Caco-2 (cell line): ENCODE data around the gene ATXN1. TPM values are rescaled to one million over a fixed set of nuclear protein-coding genes. Genes with fewer than 3 reads are reported as not detected.

Source experiments
- BruUV-seq: library from RNA; stranded (reverse); fragments of 400-500 nt; replicated peaks from 2 replicates; lab custom pipeline; 2021; lab: Mats Ljungman, UMichigan
- CTCF ChIA-PET: fragments of 300-600 bp; sonication (Branson Sonifier 250); formaldehyde crosslinking; loops from one replicate; lab custom pipeline; 2022; ENCODE audit warnings: antibody characterized with exemption; lab: Charles Lee
- POLR2A ChIA-PET: fragments of 300-600 bp; sonication (Branson Sonifier 250); formaldehyde crosslinking; loops from one replicate; lab custom pipeline; 2022; ENCODE audit warnings: antibody characterized with exemption; lab: Charles Lee
- DNase-seq, 2 experiments: peaks; one replicate each; pipeline versions ENCODE4 v3.0.0 to v3.0.0-alpha.2; 2020 to 2022
- H3K27me3 ChIP-seq: replicated peaks from 2 replicates; pipeline ENCODE4 v1.6.0; 2011; ENCODE audit warnings: low read length; ENCODE audit not compliant: control insufficient read depth, insufficient read depth
- H3K36me3 ChIP-seq: 2 replicates; pipeline ENCODE4 v1.5.1; 2011; ENCODE audit warnings: low read length; ENCODE audit not compliant: control insufficient read depth, insufficient read depth
- H3K4me1 ChIP-seq: fragments of 250-450 bp; sonication (Bioruptor Pico); 2 replicates; pipeline ENCODE4 v1.5.1; 2020; ENCODE audit warnings: mild to moderate bottlenecking
- H3K4me3 ChIP-seq: 2 replicates; pipeline ENCODE4 v1.5.1; 2011; ENCODE audit warnings: low read depth, mild to moderate bottlenecking, control low read depth, low read length
- H3K9me3 ChIP-seq: fragments of 250-450 bp; sonication (Bioruptor Pico); 2 replicates; pipeline ENCODE4 v1.5.1; 2020; ENCODE audit warnings: mild to moderate bottlenecking, moderate library complexity
- H3K27ac Mint-ChIP-seq: one replicate; pipeline ENCODE4 v1.8.0; 2022; ENCODE audit warnings: mixed read lengths; ENCODE audit not compliant: unreplicated experiment
- H3K27me3 Mint-ChIP-seq: one replicate; pipeline ENCODE4 v1.8.0; 2022; ENCODE audit warnings: mixed read lengths; ENCODE audit not compliant: insufficient read depth, unreplicated experiment
- H3K36me3 Mint-ChIP-seq: one replicate; pipeline ENCODE4 v1.8.0; 2022; ENCODE audit warnings: mild to moderate bottlenecking, mixed read lengths; ENCODE audit not compliant: insufficient read depth, unreplicated experiment
- H3K4me1 Mint-ChIP-seq: one replicate; pipeline ENCODE4 v1.8.0; 2022; ENCODE audit warnings: low read depth, mixed read lengths; ENCODE audit not compliant: unreplicated experiment
- H3K4me3 Mint-ChIP-seq: one replicate; pipeline ENCODE4 v1.8.0; 2022; ENCODE audit warnings: mild to moderate bottlenecking, moderate library complexity, mixed read lengths; ENCODE audit not compliant: unreplicated experiment
- H3K9me3 Mint-ChIP-seq: one replicate; pipeline ENCODE4 v1.8.0; 2022; ENCODE audit warnings: mixed read lengths; ENCODE audit not compliant: unreplicated experiment
- intact Hi-C: fragments of 100-400 bp; cut with micrococcal nuclease; formaldehyde crosslinking; loops from one replicate; pipeline ENCODE4 v1.10.0; 2022; ENCODE audit not compliant: unreplicated experiment
- total RNA-seq: library from RNA; stranded (reverse); gene quantifications from 2 replicates; pipeline ENCODE4 v1.2.3, GENCODE V29; 2022
- TF ChIP-seq, protein P1 (sequence below), 2 experiments: fragments of 200-600 bp in 1 of 2; IDR thresholded peaks; 1 replicate in 1 of 2; 2 replicates in 1 of 2; pipeline versions ENCODE4 v1.5.1 to v1.8.0; 2011 to 2022; ENCODE audit warnings: antibody characterized with exemption in 1 of 2, control low read depth in 1 of 2, inconsistent platforms in 1 of 2, low read depth in 1 of 2, low read length in 1 of 2, mild to moderate bottlenecking in 1 of 2, moderate library complexity in 1 of 2; ENCODE audit not compliant: insufficient read depth in 1 of 2, severe bottlenecking in 1 of 2, unreplicated experiment in 1 of 2

ATXN1 gene
- total RNA-seq, 1 experiment from 2014 or later = 14.2 TPM

DNA sequence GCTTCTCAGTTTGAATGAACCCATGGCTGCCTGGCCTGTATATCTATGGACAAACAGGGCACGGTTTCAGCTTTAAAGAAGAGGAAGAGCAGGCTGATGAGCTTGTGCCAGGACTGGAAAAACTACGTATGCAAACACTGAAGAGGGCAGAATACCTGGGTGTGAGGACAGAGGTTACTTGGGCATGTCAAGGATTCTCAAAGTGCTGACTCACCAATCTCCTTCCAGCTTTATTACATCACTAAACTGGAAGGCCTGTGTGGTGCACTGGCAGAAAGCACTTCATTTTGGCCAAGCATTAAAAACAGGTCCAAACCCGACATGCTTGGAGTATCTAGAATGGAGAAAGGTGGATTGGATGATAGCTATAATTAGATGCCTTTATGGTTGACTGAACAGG, 427.7 kb downstream of the ATXN1 start:
- peaks cover 6% of the 10 kb centered on the region for H3K4me1 ChIP-seq
- Mint-ChIP-seq H3K4me1 (peaks cover 6% of the 10 kb centered on the region), H3K27ac (no peak overlapping the region), H3K4me3 (no peak overlapping the region), H3K36me3 (no peaks in the 10 kb centered on the region), H3K27me3 (no peaks in the 10 kb centered on the region), H3K9me3 (no peaks in the 10 kb centered on the region)
- intact Hi-C loops = loop anchor here (2.0 kb wide), 1 partner anchor 429 kb away; no protein-coding TSS in a partner anchor
- ChIA-PET POLR2A (no interaction called here), CTCF (interaction anchor here (0.6 kb wide), 1 partner anchor 440 kb away, joined by 7 read pairs; no protein-coding TSS in a partner anchor)
- H3K9me3 ChIP-seq = no peaks in the 10 kb centered on the region
- BruUV-seq = no TSS peak
- TF ChIP-seq, protein P1, sequence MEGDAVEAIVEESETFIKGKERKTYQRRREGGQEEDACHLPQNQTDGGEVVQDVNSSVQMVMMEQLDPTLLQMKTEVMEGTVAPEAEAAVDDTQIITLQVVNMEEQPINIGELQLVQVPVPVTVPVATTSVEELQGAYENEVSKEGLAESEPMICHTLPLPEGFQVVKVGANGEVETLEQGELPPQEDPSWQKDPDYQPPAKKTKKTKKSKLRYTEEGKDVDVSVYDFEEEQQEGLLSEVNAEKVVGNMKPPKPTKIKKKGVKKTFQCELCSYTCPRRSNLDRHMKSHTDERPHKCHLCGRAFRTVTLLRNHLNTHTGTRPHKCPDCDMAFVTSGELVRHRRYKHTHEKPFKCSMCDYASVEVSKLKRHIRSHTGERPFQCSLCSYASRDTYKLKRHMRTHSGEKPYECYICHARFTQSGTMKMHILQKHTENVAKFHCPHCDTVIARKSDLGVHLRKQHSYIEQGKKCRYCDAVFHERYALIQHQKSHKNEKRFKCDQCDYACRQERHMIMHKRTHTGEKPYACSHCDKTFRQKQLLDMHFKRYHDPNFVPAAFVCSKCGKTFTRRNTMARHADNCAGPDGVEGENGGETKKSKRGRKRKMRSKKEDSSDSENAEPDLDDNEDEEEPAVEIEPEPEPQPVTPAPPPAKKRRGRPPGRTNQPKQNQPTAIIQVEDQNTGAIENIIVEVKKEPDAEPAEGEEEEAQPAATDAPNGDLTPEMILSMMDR (IDR thresholded peaks at IDR 0.05; ENCODE audit: insufficient read depth in 1 of 2, low read depth in 1 of 2, low read length in 1 of 2, severe bottlenecking in 1 of 2, unreplicated experiment in 1 of 2) = no peak
- no peaks in the 10 kb centered on the region; the same call in 1 of the 2 replicates for H3K36me3 ChIP-seq
- no peaks in the 10 kb centered on the region for H3K27me3 ChIP-seq
- no peak for DNase-seq
- no peak overlapping the region for H3K4me3 ChIP-seq

DNA sequence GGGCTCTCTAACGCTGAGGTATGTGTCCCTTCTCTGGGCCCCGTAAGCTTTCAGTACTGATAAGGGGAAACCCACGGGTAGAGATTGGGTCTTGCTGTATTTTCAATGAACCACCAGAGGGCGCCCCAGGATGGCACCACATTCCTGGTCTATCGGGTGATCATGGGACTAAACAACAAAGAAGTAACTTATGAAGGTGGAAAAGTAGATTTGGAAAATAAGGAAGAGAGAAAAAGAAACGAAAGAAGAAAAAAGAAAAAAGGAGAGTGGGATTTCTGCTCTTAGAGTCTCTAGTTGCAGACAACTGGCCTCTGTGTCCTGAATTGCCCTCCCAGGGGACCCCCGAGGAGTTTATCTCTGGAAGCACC, 429.1 kb downstream of the ATXN1 start:
- intact Hi-C loops = loop anchor here (1.0 to 2.0 kb wide), 4 partner anchors 77 to 431 kb away; no protein-coding TSS in a partner anchor
- no TSS peak for BruUV-seq
- Mint-ChIP-seq H3K4me1 (peaks cover 6% of the 10 kb centered on the region), H3K9me3 (no peaks in the 10 kb centered on the region), H3K27ac (no peak overlapping the region), H3K27me3 (no peaks in the 10 kb centered on the region), H3K4me3 (no peak overlapping the region), H3K36me3 (no peaks in the 10 kb centered on the region)
- CTCF ChIA-PET = interaction anchor here (0.6 to 1.4 kb wide), 9 partner anchors 9 to 627 kb away, joined by 3 to 8 read pairs (median 3); no protein-coding TSS in a partner anchor
- TF ChIP-seq, protein P1 (IDR thresholded peaks at IDR 0.05; ENCODE audit: insufficient read depth in 1 of 2, low read depth in 1 of 2, low read length in 1 of 2, severe bottlenecking in 1 of 2, unreplicated experiment in 1 of 2) = peak; percentile 89 to 94
- Histone ChIP-seq H3K4me3 (no peak overlapping the region), H3K36me3 (no peaks in the 10 kb centered on the region; the same call in 1 of the 2 replicates), H3K9me3 (no peaks in the 10 kb centered on the region), H3K27me3 (no peaks in the 10 kb centered on the region), H3K4me1 (peaks cover 6% of the 10 kb centered on the region)
- POLR2A ChIA-PET = no interaction called here
- peak; percentile 79 to 84 for DNase-seq

DNA sequence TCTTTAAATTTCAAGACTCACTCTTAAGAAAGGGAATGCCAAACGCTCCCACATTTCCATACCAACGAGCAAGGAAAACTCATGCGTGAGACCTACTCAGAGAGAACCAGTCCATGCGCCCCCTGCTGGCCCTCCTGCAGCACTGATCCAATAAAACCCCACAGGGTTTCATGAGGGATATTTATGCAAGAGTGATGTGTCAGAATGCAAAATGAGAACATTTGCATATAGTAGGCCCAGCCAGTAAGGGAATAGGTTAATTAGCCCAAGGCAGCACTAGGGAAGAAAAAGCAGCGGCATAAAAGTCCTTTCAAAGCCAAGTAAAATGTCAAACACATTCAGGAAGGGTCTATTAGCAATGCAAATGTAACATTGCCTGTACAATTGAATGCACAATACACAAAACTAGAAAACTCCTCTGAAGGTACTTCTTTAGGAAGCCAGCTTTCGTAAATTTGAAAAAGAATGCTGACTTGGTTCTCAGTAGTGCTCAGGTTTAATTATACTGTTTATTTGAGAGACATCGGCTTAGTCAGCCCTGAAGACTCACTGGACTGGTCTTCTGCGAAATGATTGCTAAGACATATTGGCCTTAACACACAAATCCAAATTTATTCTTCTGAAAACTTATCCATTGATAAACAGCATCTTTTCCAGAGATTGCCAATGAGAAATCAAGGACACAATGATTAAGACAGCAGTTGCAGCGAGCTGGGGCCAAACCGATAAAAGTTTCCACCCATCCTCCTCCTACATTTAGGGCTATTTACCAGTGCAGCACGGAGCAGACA, 429.7 kb downstream of the ATXN1 start:
- BruUV-seq = no TSS peak
- H3K36me3 Mint-ChIP-seq = no peaks in the 10 kb centered on the region
- Histone ChIP-seq H3K4me1 (peaks cover 6% of the 10 kb centered on the region), H3K9me3 (no peaks in the 10 kb centered on the region), H3K4me3 (no peak overlapping the region), H3K27me3 (no peaks in the 10 kb centered on the region), H3K36me3 (no peaks in the 10 kb centered on the region; the same call in 1 of the 2 replicates)
- peak; percentile 61 to 67 for DNase-seq
- POLR2A ChIA-PET = no interaction called here
- CTCF ChIA-PET = interaction anchor here (0.6 to 1.4 kb wide), 9 partner anchors 9 to 628 kb away, joined by 3 to 8 read pairs (median 3); no protein-coding TSS in a partner anchor
- intact Hi-C loops = loop anchor here (1.0 to 2.0 kb wide), 4 partner anchors 78 to 431 kb away; no protein-coding TSS in a partner anchor
- H3K27me3 Mint-ChIP-seq = no peaks in the 10 kb centered on the region
- H3K9me3 Mint-ChIP-seq = no peaks in the 10 kb centered on the region
- peaks cover 6% of the 10 kb centered on the region for H3K4me1 Mint-ChIP-seq
- no peak overlapping the region for H3K27ac Mint-ChIP-seq
- TF ChIP-seq, protein P1 (IDR thresholded peaks at IDR 0.05; ENCODE audit: insufficient read depth in 1 of 2, low read depth in 1 of 2, low read length in 1 of 2, severe bottlenecking in 1 of 2, unreplicated experiment in 1 of 2) = peak; percentile 83 to 84
- no peak overlapping the region for H3K4me3 Mint-ChIP-seq
